Stimulated activated CD8-positive, alpha-beta memory T cell treated with anti-CD3 and anti-CD28 coated beads, Interleukin-4, amount 100 ng/mL, for 1 hour (primary cell): ENCODE results near the gene PMEPA1.

ENCODE experiments used
- DNase-seq, 2 donors: peaks; one replicate each; pipeline ENCODE4 v3.0.0-alpha.2; 2020; ENCODE audit warnings: low read depth in 2 of 2, low spot score in 1 of 2

The PMEPA1 gene

GRCh38 chr20:57662456-57663240 is 47.2 kb downstream of the PMEPA1 start:
- no peak for DNase-seq

- DNase-seq: no peak
Observed at GRCh38 chr20:57661746-57662455, 47.9 kb downstream of the PMEPA1 start.

DNA sequence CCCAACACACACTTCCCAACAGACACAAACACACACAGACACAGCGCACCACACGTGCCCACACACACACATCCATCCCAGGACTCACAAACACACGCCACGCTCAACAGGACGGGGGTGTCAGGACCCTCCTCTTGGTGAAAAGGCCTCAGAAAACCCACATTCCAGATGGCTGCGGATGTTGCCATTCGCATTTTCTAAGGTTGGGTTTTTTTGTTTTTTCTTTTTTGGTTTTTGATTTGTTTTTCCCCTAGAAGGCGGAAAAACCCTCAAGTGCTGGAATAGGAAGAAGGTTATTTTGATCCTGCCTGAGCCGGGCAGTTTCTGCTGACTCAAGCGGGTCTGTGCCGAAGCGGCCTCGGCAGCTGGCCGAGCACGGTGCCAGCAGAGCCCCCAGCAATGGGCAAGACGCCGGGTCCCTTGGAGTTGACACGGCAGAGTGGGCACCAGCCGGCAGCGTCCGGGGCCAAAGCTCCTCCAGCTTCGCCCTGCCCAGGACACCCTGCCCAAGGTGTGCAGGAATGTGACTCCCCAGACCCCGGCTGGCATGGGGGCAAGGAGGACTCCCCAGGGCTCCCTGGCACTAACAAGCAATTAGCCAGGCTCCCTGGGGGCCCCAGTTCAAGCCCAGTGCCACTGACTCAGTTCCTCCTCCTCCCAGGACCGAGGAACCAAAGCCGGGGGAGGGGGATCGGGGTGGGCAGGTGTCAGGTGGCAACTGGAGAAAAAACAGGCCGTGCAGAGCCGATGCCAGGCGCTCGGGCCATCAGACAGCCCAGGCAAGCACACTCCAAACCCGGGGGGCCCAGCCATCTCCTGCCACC is 48.7 kb downstream of the PMEPA1 start:
- no peak for DNase-seq

DNA sequence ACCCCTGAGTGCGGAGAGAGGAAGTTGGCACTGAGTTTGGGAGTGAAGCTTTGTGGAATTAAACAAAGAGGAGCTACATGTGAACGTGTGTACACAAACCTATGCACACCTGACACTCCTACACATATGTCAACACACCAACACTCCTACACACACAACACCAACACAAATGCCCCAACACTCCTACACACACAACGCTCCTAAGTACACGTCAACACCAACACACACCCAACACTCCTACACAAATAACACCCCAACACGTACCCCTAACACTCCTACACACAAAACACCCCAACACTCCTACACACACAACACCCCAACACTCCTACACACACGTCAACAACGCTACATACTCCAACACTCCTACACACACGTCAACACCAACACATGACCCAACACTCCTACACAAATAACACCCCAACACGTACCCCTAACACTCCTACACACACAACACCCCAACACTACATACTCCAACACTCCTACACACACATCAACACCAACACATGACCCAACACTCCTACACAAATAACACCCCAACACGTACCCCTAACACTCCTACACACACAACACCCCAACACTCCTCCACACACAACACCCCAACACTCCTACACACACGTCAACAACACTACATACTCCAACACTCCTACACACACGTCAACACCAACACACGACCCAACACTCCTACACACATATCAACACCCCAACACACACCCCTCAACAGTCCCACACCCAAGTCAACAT is 49.5 kb downstream of the PMEPA1 start:
- no peak for DNase-seq

DNA sequence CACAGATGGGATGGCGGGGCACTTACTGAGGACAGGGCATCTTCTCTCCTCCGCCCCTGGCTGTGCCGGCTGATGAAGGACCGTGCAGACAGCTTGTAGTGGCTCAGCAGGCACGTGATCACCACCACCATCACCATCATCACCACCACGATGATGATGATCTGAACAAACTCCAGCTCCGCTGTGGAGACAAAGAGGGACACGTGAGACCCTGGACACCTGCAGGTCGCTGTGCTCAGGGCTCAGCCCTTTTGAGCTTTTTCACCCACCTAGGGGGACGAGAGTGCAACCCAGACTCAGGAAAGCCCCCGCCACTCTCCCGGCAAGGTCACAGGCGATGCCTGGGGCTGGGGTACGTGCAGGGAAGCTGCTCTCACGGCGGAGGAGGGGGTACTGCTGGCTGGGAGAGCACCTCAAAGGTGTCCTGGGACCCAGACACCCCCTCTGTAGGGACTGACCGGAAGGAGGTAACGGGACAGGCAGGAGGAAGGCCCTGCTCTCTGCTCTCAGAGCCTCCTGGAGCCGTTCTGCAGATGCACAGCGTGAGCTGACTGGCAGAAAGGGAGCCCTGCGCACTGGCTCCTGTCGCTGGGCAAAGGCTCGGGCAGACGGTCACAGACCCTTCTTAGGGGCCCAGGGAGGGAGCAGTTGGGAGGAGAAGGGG is 50.2 kb downstream of the PMEPA1 start:
- no peak for DNase-seq

GRCh38 chr20:57658833-57659516 is 50.8 kb downstream of the PMEPA1 start:
- no peak for DNase-seq

DNA sequence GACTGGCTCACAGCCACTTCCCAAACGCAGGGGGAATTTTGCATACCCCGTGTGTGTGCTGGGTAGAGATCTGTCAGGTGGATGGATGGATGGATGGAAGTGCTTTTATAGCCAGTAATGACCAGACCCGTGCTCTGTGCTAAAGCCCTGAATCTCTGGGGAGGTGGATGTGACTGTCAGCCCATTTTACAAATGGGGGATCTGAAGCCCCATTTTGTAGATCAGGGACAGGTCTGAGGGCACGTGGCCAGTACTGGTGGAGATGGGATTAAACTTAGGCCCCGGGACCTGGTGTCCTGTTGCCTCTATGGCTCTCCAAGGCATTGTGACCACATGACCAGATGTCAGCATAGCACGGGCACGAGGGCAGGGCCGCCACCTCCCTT is 51.4 kb downstream of the PMEPA1 start:
- no peak for DNase-seq

DNA sequence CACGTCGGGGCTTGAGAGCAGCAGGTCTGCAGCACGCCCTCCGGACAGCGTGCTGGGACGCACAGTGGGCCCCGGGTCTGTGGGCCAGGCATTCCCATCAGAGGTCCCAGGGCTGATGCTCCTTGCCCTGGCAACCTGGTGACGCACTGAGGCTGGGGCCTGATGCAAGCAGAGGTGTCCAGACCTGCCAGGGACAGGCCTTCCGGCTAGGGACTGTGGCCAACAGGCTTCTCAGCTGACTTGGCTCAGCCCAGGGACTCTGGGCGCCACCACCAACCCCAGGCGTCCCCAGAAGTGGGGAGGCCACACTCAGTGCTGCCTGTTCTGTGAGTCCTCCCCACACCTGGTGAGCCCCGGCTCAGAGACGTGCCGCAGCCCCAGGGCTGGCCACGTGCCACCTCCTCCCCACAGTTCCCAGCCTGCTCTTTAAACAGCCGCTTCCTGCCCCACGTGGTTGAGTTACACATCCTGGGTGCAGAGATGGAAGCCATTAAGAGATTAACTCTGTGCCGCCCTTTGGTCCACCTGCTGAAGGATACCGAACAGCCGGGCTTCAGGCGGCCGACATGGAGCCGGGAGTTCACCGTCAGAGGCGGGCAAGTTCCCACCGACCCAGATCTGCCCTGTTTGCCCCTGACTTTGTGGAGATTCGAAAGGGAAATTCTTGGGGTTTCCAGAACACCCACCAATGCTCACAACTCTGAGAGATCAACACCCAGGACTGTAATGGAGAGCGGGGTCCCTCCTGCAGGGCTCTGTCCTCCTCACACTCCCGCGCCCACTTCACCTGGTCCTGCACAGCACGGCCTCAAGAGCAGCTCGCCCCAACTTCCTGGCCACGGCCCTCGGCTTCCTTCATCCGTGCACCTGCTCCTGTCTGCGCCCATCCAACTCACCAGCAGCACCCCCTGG is 52.0 kb downstream of the PMEPA1 start:
- peak in 1 of 2 donors; percentile 14 for DNase-seq

GRCh38 chr20:57656821-57657534 is 52.8 kb downstream of the PMEPA1 start:
- no peak for DNase-seq

DNA sequence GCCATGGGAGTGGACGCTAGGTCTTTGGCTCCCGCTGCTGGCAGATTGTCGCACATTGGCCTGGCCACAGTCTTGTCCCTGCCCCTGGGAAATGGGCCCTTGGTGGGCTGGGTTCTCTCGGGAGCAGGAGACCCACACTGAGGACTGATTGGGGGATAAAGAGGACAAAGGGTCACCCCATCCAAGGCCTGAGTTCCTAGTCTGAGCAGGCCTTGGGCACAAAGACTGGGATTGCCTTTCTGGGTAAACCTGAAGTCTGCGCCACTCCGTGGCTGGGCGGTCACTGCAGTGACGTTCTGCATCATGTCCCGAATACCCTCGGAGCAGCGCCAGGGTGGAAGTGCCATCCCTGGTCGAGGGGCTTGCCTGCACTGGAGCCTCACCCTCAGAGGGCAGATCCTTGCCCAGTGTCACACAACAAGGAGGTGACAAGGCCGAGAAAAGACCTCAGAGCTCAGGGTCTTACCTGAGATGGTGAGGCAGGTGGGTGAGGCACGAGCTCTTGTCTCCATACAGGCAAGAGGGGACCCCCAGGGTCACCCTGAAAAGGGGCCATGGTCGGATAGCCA is 53.5 kb downstream of the PMEPA1 start:
- no peak for DNase-seq

DNA sequence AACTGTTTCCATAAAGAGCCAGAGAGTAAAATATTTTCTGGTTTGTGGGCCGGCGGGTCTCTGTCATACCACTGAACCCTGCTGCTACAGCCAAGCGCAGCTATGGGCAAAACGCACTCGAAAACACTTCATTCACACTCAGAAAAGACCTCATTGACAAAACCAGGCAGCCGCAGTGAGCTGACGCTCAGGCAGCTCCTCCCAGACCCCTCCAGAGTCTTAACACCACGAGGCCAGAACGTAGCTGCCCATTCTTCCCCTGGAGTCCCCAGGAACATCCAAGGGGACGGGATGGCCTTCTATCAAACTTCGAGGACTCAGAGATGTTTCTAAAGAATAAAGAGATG is 54.0 kb downstream of the PMEPA1 start:
- DNase-seq: no peak

GRCh38 chr20:57654998-57655808 is 54.6 kb downstream of the PMEPA1 start:
- no peak for DNase-seq

- peak; percentile 25 to 27 for DNase-seq
Observed at GRCh38 chr20:57654363-57654997, 55.3 kb downstream of the PMEPA1 start.

GRCh38 chr20:57653910-57654309 is 55.9 kb downstream of the PMEPA1 start:
- no peak for DNase-seq

- no peak for DNase-seq
Observed at GRCh38 chr20:57653546-57653900, 56.3 kb downstream of the PMEPA1 start.

DNA sequence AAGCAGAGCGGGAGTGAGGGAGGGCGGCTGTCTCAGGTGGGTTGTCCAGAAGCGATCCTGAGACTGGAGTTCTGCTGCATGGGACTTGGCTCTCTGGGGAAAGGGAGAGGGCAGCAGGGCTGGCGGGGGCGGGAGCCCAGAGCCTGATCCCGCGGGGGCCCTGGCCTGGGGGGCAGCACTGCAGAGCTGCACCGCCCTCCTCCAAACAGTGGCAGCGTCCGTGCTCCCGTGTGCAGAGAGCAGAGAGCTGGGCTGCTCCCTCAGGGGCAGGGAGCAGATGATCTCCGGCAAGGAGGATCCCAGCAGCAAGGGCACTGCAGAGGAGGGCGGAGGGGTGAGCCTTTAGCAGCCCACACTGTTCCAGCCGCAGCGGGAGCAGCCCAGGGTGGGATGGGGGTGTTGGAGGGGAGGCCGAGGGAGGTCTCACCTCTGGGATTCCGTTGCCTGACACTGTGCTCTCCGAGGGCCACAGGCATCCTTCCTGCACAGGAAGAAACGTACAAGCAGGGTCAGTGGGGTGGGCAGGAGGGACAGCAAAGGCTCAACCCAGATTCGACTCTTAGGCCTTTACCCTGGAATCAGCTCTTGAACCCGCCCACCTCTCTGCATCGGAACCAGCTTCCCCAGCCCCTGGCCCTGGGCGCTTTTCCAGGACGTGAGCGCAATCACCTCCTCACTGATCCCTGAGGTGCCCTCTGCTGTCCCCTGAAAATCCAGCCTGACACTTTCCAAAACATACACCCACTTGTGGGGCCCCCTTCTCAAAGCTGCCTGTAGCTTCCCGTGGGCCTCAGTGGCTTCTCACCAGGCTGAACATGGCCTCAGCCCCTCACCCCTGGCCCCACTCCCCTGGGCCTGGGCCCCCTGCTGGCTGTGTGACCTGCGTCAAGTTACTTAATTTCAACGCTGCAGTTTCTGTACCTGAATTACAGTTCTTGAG is 56.9 kb downstream of the PMEPA1 start:
- no peak for DNase-seq
